T-helper 22 cell (primary cell): Measurements from ENCODE around the gene TLK2.
"Not testable (repeated sequence)": the region's sequence is repeated elsewhere in the genome, so short reads cannot be mapped to it uniquely, and the experiment has no call there.

ENCODE experiments used
- DNase-seq: peaks from one replicate; pipeline ENCODE4 v3.0.0-alpha.2; 2020; ENCODE audit warnings: low read depth

The TLK2 gene

DNA sequence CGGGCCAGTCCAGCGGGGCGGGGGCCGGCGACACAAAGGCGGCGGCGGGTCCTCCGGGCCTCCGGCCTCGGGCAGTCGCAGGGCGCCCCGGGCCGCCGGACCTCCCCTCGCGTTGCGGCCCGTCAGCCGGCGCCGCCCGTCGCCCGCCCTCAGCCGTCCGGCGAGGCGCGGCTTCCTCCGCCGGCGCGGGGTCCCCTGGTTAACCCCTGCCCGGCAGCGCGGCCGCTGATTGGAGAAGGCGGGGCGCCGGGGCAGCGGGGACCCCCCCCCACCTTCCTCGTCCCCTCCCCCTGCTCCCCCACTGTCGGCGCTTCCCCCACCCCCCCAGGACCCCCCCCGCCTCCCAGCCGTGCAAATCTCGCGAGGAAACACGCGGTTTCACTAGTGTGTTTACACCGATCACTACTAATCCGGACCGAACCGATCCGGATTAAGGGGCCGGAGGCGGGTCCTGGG lies at the start of gene TLK2:
TSS of gene TLK2 (plus strand) at position 402 of the 456 bp plus-strand sequence. CDS start 2,301 bp downstream, outside the sequence.
- DNase-seq, result peak; percentile 66

GRCh38 chr17:62435251-62435650 lies 43.4 kb upstream of the TLK2 start:
- not testable (repeated sequence) for DNase-seq

GRCh38 chr17:62441181-62441580 lies 37.4 kb upstream of the TLK2 start:
- DNase-seq, result not testable (repeated sequence)

- DNase-seq, result no peak
Observed at GRCh38 chr17:62444063-62444462, 34.6 kb upstream of the TLK2 start.

- DNase-seq, result not testable (repeated sequence)
Observed at GRCh38 chr17:62445791-62446190, 32.8 kb upstream of the TLK2 start.

DNA sequence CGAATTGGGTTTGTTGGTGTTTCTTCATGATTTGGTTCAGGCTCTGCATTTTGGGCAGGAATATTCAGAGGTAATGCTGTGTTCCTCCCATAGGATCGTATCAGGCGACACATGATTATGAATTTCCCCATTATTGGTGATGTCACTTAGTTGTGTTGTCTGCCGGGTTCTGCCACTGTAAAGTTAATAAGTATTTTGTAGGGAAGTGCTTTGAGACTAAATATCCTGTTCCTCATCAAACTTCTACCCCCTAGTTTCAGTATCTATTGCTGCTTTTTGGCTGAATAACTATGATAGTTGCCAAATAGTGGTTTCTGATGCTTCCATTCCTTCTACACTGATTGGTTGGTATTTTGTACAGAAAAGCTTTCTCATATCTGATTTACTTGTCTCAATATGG lies 26.4 kb upstream of the TLK2 start:
- not testable (repeated sequence) for DNase-seq

DNA sequence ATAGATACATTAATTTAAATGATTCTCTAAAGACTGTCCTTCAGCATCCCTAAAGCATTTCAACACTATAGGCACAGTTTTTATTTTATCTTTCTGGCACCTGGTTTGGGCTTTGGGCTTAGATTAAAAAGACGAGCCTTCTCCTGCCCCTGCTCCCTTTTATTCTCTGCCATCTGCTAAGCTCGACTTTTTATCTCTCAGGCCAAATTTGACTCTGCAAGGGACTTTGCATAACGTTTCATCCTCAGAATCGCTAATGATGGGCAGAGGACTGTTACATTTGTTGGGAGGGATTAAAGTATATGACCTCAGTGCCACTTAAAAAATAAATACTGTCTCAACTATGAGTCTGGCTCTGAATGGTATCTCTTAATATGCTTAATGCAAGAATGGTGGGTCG lies 25.6 kb upstream of the TLK2 start:
- DNase-seq, result not testable (repeated sequence)

- DNase-seq, result not testable (repeated sequence)
Observed at GRCh38 chr17:62453656-62454055, 25.0 kb upstream of the TLK2 start.

GRCh38 chr17:62454111-62454510 lies 24.5 kb upstream of the TLK2 start:
- DNase-seq, result not testable (repeated sequence)

DNA sequence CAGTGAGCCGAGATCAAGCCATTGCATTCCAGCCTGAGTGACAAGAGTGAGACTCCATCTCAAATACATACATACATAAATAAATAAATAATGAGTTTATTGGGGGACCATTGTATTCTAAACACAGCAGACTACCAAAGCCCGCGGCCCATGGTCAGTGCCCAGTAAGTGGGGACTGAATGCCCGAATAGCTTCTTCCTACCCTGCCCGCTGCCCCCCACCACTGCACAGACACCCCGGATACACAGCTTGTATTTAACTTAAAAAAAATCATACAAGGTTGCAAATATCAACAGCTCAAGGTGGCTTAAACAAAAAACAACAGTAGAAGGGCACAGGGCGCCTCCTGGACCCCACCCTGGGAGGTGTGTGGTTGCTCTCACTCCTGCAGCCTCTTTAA lies 22.6 kb upstream of the TLK2 start:
- DNase-seq, result no peak

GRCh38 chr17:62458483-62458882 lies 20.1 kb upstream of the TLK2 start:
- not testable (repeated sequence) for DNase-seq

DNA sequence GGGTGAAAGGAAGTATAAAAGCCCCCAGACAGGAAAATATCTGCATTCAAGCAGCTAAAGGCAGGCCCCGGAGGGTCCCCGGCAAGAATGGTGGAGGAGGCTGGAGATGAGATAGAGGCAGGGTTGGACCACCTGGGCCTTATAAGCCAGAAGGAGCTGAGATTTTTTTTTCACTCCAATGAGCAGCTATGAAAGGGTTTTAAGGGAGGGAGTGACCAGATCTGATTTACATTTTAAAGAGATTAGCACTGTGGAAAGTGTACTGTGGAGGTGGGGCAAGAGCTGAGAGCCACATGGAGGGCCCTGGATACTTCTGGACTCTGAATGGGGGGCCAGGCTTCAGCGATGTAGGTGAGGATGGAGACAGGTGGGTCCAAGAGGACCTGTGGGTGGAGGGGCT lies 14.2 kb upstream of the TLK2 start:
- not testable (repeated sequence) for DNase-seq

DNA sequence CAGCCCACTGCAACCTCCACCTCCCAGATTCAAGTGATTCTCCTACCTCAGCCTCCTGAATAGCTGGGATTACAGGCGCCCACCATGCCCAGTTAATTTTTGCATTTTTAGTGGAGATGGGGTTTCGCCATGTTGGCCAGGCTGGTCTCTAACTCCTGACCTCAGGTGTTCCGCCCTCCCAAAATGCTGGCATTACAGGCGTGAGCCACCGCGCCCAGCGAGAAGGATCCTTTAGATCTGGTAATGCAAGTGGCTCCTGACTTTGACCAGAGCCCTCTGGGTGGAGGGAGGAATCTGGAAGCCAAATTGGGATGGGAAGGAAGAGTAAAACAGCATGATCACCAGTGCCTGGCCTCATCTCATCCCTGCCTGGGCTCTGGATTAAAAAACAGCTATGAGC lies 13.4 kb upstream of the TLK2 start:
- DNase-seq, result not testable (repeated sequence)

DNA sequence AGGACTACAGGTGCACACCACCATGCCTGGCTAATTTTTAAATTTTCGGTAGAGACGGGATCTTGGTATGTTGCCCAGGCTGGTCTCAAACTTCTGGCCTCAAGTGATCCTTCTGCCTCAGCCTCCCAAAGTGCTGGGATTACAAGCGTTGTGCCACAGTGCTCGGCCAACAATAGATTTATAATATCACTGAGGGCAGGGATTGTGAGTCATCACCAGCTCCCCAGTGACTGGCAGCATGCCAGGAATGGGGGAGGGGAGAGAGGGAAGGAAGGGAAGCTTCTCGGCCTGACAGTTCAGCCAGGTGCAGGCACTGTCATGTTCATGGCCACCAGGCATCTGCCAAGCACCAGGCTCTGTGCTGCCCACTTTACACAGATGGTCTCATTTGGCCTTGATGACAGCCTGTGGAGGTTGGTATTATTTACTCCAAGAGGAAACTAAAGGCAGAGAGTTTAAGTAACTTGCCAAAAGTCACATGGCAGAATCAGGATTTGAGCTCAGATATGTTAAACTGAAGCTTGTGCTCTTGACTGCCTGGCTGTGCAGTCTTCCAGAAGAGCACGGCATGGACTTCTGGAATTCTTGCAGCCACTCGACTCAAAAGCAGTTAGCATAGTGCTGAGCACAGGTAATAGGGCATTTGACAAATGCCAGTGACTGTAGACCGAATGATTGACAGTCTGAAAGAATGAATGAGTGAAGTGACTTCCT lies 7.8 kb upstream of the TLK2 start:
- peak; percentile 24 for DNase-seq

DNA sequence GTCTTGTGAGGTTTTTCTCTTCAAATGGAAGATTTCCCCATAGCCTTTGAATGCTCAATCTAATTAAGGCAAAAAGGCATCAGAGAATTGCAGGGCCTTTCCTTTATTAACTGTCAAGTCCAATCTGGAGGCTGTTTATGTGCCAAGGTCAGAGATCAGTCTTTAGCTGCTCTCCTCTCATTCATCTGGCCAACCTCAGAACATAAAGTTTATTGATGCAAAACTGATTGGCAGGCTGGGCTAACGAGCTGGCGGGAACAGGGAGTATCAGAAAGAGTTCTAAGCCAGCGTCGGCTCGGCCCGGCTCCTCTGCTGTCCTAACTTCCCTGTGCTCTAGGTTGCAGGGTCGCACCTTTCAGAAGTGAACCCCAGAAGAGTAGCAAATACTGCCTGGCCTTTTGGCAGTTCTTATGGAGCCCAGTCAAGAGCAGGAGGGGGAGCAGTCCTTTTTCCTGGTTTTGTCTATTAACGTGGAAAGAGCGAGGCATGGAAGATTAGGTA lies 7.2 kb upstream of the TLK2 start:
- not testable (repeated sequence) for DNase-seq

DNA sequence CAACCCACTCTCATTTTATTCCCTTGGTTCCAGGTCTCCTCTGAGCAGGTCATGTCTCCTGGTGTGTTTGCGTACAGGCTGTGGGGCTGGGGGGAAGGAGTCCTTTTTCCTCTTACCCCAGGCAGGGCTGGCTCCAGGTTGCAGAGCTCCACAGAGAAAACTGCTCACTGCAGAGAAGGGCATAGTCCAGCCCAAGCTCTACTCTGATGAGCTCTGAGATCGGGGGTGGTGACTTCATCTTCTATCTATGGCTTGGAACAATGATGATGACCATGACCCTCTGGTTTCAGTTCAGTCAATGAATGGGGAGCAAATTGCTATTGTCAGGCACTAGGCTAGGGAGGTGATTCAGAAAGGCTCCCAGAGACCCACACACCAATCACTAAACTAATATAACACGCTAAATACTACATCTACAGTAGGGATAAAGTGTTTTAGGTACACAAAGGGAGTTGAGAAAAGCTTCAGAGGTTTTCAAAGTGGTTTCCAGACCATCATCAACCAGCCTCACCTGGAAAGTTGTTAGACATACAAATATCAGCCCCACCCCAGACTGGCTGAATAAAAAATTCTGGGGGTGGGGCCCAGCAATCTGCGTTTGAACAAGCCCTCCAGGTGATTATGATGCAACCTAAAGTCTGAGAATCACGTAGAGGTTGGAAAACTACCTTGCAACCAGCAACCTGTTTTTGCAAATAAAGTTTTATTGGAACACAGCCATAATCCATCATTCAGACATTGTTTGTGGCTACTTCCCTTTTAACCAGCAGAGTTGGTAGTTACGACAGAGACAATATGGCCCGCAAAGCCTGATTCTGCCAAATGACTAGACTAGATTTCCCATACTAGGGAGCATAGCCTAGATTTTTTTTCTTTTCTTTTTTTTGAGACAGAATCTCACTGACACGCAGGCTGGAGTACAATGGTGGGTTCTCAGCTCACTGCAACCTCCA lies 5.3 kb upstream of the TLK2 start:
- not testable (repeated sequence) for DNase-seq

GRCh38 chr17:62477111-62477510 lies 1.5 kb upstream of the TLK2 start:
- not testable (repeated sequence) for DNase-seq

DNA sequence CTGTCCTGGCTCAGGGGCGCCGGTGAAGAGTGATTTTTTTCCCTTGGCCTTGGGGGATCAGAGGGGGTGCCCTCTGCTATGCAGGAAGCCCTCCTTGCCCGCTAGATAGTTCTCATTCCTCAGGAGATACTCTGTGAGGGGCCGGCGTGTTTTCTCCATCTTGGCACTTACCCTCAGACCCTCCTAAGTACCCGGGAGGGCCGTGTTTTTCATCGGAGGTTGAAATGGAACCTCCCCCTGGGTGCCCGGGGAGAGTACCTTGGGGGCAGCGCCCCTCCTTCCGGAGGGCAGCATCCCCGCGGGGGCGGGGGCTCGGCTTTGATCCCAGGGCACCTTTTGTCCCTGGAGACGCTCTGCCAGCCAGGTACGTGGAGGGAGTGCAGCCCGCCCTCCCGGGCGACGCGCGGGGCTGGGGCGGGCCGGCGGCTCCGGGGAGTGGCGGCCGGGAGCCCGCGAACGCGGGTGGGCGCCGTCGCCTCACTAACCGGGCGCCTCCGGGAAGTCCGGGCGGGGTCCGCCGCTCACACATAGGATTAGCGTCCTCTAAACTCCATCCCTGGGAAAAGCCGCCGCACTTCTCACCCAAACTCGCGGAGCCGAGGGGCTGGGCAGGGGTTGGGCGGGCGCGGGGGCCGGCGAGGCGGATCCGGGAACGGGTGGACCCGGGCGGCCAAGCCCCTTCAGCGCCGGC lies 762 bp upstream of the TLK2 start:
- peak; percentile 30 for DNase-seq

- peak; percentile 21 for DNase-seq
Observed at GRCh38 chr17:62478880-62479638, 434 bp downstream of the TLK2 start.

- DNase-seq, result not testable (repeated sequence)
Observed at GRCh38 chr17:62479639-62480258, 1.1 kb downstream of the TLK2 start.

DNA sequence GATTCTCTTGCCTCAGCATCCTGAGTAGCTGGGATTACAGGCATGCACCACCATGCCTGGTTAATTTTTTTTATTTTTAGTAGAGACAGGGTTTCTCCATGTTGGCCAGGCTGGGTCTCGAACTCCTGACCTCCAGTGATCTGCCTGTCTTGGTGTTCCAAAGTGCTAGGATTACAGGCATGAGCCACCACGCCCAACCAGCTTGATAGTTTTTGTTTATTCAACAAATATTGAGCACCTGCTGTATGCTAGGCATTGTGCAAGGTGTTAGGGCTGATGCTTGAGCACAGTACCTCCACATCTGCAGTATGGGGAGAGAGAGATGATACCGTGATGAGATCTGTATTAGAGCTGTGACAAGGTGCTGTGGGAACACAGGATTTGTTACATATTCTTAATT lies 3.9 kb downstream of the TLK2 start:
- not testable (repeated sequence) for DNase-seq
